DMS153 treated with DMSO at 0.1 percent for 48 hours (cell line): Measurements from ENCODE around the gene APH1A.
A peak's percentile ranks its signal among the peaks of the same experiment; 100 is the strongest.
"Not testable (repeated sequence)": the region's sequence is repeated elsewhere in the genome, so short reads cannot be mapped to it uniquely, and the experiment has no call there.

ENCODE experiments used
- DNase-seq: peaks from one replicate; lab custom pipeline; 2025; ENCODE audit not compliant: unreplicated experiment; lab: John Stamatoyannopoulos, UW

APH1A gene

DNA sequence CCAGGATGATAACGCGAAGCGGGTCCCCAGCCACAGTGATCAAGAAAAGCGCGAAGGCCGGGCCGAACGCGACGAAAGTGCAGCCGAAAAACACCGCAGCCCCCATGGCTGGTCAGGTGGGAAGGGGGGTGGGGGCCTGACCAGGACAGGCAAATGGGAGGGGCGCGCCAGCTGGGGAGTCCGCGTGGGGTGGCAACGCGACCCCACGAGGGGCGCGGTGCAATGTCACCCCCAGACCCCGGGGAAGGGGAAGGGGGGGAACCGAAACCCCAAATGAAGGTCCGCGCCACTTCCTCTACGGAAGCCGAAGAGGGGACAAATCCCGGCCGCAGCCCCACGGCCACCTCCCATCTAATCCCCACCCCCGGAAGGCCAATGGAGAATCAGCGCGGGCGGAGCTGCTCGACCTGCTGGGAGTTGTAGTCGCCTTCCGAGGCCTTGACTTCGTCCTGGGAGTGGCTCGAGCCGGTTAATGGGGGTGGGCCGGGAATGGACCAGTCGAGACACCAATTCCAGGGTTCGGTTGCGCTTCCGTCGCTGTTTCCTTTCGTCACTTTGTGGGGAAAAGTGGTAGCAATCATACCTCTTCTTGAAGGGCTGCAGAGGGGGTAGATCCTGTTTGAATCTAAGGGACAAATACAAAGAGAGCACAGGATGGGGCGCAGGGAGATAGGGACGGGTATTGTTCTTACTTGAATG lies at the start of gene APH1A:
Gene APH1A, minus strand, starts transcription at position 312 of the 699 bp plus-strand sequence. Its CDS starts 206 bp downstream, at position 106.
- DNase-seq, result peak; percentile 97

DNA sequence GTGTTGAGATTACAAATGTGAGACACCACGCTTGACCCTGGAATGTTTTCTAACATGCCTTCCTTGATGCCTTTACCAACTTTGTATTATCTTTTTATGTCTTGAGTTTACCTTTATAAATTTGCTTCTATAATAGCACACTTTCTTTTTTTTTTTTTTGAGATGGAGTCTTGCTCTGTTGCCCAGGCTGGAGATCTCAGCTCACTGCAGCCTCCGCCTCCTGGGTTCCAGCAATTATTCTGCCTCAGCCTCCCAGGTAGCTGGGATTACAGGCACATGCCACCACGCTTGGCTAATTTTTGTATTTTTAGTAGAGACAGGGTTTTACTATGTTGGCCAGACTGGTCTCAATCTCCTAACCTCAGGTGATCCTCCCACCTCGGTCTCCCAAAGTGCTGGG lies 45.9 kb upstream of the APH1A start:
- not testable (repeated sequence) for DNase-seq

DNA sequence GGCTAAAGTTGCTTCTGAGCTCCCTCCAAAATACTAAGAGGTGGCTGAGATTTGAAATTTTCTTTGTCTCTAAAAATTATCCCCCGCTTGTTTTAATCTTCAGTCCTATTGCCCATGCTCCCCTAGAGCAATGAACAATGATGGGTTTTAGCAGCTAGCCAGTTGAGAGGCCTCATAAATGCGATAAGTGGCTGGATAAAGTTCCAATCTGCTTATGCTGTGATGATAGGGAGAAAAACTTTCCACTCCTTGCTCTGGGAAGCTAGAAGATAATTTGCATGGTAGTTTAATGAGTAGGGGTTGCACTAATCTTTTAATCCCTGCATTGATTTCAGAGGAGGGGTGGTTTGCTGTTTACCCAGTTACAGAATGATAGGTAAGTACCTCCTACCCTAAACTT lies 42.9 kb upstream of the APH1A start:
- no peak for DNase-seq

DNA sequence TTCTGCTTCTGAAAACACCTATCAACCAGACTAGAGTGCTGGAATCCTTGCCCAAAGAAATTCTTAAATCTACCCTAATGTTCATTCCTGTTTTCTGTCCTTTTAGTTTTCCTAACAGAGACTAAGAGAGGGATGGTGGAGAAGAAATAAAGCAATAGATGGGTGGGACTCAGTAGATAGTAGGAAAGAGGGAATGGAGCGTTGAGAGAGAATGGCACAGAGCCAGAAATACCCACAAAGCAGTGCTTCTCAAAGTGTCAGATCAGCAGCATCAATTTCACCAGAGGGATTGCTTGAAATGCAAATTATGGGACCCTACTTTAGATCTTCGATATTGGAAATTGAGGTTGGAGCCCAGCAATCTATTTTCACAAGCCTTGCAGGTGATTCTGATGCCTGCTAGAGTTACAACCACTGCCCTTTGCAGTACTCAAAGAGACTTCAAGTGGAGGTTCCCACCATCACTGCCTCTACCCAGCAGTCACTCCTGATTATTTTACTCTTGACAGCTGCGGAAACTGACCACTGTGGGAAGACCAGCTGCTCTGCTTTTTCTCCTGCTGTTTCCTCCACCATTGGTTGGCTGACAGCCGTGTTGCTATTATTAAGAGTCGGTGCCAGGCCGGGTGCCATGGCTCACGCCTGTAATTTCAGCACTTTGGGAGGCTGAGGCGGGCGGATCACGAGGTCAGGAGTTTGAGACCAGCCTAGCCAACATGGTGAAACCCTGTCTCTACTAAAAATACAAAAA lies 41.1 kb upstream of the APH1A start:
- peak; percentile 62 for DNase-seq

DNA sequence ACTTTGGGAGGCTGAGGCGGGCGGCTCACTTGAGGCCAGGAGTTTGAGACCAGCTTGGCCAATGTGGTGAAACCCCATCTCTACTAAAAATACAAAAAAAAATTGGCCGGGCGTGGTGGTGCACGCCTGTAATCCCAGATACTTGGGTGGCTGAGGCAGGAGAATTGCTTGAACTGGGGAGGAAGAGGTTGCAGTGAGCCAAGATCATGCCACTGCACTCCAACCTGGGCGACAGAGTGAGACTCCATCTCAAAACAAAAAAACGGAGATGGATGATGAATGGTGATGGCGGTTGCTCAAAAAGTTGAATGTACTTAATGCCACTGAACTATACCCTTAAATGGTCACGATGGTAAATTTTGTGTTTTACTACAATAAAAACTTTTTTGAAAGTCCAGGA lies 39.8 kb upstream of the APH1A start:
- DNase-seq, result not testable (repeated sequence)

DNA sequence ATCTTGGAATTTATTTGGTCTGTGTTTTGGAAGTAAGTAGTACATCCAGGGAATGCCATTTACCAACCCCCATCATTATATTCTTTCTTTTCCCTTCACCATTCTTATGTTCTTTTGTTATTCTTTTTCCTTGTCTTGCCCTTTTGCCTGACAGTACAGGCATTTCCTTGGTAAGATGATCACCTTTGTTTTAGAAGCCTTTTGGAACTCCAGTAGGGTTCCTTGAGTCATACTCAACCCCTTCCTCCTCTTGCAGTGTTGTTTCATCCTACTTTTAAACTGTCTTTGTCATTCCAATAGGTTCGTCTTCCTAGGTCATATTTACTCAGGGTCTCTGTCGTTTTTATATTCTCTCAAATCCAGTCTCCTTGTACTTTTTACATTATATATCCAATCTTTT lies 34.1 kb upstream of the APH1A start:
- DNase-seq, result no peak

DNA sequence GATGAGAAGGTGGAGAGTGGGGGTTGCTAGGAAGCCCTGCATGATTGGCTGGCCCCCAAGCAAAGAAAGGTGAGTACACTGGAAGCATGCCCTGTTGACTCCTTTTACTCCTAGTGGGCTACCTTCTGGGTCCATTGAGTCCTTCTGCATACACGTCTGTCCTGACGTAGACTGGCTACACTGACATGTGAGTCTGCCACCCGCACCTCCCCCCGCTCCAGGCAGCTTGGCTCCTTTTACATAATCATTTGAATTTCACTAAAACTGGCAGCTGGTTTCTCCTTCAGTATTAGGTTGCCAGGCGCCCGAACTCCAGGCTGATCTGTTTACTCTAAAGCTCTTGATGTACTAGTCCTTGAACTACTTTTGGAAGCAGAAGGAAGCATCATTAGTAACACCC lies 33.5 kb upstream of the APH1A start:
- DNase-seq, result no peak

DNA sequence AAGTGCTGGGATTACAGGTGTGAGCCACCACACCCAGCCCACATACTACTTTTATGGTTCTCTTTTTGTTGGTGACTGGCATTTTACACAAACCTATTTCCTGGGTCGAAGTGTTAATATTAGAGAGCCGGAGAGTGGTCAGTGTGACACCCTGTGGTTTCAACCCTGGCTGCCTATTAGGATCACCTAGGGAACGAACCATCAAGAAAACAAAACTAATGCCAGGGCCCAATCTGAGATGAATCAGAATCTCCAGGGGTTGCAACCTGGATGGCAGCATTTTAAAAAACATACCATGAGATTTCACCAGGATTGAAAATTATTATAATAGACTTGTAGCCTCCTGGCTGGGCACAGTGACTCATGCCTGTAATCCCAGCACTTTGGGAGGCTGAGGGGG lies 30.9 kb upstream of the APH1A start:
- DNase-seq, result no peak

DNA sequence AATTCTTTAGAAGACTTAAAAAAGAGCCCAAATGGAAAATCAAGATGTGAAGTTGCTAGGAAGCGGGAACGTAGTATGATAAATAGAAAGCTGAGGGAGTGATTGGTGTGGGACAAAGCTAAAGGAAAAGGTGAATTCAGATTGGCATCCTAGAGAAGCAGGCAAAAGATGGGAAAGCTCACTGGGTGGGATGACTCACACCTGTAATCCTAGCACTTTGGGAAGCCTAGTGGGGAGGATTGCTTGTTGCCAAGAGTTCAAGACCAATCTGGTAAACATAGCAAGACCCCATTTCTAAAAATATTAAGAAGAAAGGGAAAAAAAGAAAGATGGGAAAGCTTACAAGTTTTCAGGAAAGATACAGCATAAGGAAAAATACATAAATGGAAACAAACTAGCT lies 26.7 kb upstream of the APH1A start:
- no peak for DNase-seq

DNA sequence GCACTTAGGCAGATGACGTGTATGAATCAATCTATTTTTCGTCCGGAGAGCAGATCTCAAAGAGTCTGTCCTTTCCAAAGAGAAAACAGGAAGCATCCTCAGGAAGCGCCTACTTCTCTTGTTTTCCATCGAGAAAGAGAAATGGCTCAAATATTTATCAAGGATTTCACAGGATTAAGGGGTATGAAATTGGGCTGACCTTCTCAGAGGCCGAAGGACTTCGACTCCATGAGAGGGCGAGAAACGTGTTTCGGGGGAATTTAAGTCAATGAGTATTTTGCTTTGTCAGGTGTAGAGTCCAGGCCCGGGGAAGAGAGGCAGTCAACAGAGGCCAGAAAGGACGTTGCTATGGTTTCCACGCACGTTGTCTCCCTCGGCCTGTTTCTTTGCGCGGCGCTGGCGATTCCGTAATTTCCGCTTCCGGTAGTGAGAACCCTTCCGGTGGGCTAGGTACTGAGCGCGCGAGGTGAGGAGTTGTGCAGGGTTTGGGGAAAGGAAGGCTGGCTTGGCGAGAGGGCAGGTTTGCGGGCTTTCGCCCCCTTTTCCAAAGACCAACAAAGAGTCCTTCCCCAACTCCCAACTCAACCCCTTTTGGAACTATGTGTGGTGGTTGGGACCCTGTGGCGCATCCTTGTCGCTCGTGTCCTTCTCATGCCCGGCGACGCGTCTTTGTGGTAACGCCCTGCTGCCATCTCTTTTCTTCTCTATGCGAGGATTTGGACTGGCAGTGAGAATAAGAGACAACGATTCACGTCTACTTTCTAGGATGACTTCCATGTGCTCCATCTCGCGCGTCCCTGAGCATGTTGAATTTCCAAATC lies 24.8 kb upstream of the APH1A start, which contains the start of gene MRPS21:
Gene MRPS21, plus strand, starts transcription at position 429 of the 821 bp plus-strand sequence. CDS start 506 bp downstream, outside the sequence.
- DNase-seq, result peak; percentile 96

DNA sequence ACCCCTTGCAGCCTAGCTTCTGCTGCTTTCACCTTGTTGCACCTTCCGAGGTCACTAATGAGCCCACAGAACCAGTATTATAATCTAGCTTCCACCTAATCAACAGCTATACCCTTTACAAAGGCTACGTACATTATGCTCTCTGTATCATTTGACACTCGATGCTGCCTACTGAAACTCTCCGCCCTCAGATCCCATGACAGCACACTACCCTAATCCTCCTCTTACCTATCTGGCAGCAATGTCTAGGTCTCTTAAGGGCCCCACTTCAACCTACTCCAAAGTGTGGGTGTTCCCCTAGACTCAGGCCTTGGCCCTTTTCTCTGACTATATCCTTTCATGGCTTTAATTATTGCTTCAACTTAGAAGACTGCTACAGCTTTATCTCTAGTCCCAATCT lies 20.0 kb upstream of the APH1A start:
- no peak for DNase-seq

DNA sequence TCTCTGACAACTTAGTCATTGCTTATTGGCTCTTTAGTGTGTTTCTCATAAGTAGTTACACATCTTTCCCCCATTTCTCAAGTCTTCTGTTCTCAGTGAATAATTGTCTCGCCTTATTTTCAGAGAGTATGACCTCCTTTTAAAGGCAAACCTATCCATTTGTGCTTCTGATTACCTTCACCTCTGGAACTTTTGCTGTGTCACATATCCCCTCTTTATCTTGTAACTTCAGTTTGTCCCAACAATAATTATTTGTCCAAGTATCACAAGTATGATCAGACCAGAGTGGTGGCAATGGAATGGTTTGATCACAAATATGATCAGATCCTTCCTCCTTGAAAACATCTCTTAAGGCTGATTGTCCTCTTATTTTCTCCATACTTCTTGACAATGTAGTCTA lies 19.6 kb upstream of the APH1A start:
- DNase-seq, result no peak

DNA sequence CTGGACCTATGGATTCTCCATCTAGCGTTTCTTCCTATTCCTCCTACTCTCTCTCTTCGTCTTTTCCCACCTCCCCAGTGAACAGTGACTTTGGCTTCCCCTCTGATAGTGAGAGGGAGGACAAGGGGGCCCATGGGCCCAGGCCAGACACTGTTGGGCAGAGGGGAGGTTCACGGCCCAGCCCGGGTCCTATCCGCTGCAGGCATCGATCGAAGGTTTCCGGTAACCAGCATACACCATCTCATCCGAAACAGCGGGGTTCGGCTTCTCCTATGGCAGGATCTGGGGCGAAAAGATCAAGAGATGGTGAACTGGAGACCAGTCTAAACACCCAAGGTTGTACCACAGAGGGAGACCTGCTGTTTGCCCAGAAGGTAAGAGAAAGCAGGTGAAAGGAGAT lies 14.4 kb upstream of the APH1A start:
- no peak for DNase-seq

DNA sequence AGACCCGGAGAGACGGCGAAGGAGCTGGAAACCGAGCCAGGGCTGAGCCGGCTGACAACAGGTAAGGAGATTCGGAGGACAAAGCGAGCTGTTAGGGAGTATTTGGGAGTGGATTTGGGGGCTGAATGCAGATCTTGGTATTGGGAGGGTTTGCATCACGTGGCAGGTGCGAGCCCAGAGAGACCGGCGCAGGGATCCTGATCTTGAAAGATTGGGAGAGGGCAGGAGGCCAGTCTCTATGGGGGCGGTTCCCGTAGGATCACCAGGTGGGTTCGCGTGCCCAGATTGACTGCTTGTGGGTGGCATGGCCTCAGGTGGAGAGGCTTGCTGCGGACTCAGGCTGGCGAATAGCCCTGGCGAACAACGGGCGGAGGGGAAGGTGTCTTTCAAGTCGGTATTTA lies 13.7 kb upstream of the APH1A start:
- DNase-seq, result no peak

DNA sequence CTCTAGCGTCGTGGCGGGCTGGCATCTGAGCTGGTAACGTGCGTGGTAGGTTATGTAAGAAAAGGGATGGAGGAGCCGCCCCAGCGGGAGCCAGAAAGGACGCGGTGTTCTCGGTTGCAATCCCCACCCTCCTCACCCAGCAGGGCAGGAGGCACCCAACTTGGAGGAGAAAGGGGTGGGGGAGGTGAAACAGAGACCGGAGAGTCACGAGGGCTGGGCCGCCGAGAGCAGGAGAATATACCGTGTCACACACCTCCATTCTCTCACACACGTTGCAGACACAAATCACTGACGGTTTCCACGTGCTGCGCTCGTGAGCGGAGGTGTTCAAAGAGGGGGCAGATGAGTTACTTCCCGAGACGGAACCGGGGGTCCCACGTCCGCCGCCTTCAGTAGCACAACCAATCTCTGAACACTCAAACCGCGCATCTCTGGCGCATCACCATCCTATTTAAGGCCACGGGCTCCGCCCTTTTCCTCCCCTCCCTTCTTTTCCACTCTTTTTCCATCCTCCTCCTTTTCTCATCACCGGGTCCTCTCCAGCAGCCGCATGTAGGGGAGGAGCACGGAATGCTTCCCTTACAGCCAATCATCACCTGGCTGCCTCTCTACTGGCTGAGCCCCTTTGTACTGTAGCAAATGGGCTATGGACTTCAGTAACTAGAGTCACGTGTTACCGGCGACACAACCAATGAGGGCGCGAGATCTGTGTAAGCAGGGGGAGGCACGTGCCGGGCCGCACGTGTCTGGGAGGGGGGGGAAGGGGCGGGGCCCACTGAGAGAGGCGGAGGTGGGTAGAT lies 13.1 kb upstream of the APH1A start, which contains the start of gene CIART:
Gene CIART, plus strand, starts transcription at position 797 of the 800 bp plus-strand sequence. CDS start 714 bp downstream, outside the sequence.
- peak; percentile 99 for DNase-seq

DNA sequence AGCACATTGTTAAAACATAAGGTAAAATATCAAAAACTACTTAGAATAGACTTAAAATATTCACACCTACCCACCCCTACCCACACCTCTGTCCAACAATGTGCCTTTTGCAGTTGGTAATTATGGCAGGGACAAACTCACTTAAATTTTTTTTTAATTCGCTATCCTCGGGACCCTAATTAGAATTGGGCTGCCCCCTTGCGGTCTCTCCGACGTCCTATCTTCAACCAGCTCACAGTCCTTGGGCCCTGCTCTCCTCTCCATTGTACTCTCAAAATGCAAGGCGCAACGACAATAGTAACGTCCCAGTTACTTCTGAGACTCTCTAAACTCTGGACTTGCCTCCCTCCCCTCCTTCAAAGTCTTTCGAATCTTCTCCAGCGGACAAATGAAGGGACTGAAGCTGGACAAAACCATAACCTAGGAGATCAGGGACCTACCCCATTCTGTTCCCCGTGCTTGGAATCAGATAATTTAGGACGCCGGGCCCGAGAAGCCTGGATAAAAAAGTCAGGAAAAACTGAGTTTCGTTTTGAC lies 12.5 kb upstream of the APH1A start:
- peak; percentile 83 for DNase-seq

DNA sequence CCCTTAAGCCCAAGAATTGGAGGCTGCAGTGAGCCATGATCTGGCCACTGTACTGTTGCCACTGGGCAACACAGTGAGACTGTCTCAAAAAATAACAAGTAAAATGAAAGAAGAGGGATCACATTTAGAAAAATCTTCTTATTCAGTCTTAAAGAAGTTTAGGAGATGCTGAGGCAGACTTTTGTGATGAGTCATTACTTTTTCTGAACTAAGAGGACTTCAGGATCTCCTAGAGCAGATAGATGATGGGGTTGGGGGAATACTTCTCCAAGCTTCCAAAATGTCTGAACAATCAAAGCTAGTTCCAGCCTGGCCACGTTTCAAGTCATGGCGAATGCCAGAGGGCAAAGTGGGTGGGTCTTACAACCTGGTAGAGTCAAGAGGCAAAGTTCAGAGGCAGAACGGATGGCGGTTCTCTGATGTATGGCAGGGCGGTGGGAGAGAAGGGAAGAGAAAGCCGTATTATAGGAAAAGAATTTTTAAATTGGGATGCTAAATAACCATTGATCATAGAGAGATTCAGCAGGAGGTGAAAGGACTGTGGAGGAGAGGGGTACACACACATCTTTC lies 11.4 kb upstream of the APH1A start:
- no peak for DNase-seq

DNA sequence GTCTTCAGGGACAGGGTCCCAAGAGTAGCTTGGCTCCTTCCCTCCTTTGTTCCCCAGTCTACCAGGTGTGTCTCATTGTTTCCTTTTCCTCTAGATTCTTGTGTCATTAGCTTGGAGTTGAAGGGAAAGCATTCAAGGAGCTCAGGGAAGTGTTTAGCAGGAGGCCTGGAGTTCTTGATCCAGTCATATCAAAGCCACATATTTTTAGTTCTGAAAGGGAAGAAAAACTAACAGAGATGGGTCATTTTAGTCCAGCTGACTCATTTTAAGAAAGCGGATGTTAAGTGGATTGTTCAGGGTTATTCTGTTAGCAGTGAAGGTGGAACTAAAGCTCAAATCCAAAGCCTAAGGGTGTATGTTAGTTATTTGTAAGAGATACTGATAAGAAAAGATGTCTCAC lies 4.5 kb upstream of the APH1A start:
- no peak for DNase-seq

DNA sequence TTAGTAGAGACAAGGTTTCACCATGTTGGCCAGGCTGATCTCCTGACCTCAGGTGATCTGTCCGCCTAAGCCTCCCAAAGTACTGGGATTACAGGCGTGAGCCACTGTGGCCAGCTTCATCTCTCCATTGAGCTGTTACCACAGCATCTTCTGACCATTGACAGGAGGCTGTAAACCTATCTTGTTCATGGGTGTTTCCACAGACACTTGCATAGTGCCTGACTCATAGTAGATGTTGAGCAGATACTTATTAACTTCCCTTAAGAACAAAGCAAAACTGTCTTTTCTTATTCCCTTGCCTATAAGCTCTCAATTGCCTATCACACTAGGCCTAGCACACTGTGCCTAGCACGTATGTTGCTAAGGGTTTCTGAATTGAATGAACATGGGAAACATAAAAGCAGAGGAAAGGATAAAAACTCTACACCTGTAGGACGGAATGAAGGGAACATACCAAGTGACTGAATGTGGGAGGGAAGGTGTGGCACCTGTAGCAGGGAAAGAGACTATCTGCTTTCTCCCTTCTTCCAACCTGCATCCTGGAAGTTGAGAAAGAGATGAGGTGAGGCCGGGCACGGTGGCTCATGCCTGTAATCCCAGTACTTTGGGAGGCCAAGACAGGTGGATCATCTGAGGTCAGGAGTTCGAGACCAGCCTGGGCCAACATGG lies 2.6 kb upstream of the APH1A start:
- no peak for DNase-seq

DNA sequence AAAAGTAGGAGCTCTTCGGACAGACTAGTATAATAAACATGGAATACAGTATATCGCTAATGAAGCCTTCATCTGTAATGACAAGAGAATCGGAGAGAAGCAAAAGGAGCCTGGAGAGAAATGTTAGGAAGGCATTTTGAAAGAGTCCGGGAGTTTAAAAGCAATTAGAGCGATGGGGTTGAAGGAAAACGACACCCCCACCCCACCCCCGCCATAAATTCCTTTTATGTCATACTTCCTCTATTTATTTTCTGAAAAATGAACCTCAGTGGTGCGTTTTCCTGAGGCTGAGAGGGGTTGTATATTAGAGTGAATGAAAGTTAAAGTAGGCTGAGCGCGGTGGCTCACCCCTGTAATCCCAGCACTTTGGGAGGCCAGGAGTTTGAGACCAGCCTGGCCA lies 635 bp upstream of the APH1A start:
- DNase-seq, result no peak
